Measurements from ENCODE around the gene SPPL2C.

SPPL2C gene

DNA sequence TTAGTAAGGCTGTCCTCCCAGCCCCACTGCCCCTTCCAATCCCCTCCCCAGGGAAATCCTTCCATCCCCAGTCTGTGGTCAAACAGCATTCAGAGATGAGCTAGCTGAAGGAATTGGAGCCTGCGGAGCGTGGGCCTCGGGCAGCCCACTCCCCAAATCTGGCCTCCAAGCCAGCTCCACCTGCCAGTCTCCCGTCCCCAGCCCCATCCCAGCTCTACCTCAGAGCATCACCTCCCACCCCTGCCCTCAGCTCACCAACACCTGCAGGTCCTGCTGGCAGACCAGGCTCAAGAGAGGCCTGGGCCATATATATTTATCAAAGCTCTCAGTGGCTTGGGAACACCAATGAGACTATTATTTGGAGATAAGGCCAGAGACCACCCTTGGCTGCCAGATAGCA lies 5.2 kb upstream of the SPPL2C start:
- Histone ChIP-seq H3K27me3 (ENCODE audit: control insufficient read depth in 1 of 2, insufficient read depth in 2 of 2, low read length in 2 of 2) (no peaks in the 10 kb centered on the region), H3K27ac (ENCODE audit: low read depth, low read length) (no peak overlapping the region)

GRCh38 chr17:45841186-45841585 lies 3.5 kb upstream of the SPPL2C start:
- Histone ChIP-seq H3K4me1 (ENCODE audit: control insufficient read depth in 1 of 2, insufficient read depth in 2 of 2, low read length in 2 of 2) (no peaks in the 10 kb centered on the region), H3K4me3 (ENCODE audit: low read depth in 1 of 2, low read length in 2 of 2) (no peak overlapping the region), H3K27ac (ENCODE audit: low read depth, low read length) (no peak overlapping the region), H3K9ac (ENCODE audit: low read depth in 1 of 2, low read length in 2 of 2) (no peak overlapping the region), H3K36me3 (ENCODE audit: control insufficient read depth in 1 of 2, insufficient read depth in 2 of 2, low read length in 2 of 2) (no peaks in the 10 kb centered on the region), H3K27me3 (ENCODE audit: control insufficient read depth in 1 of 2, insufficient read depth in 2 of 2, low read length in 2 of 2) (no peaks in the 10 kb centered on the region), H3K9me3 (ENCODE audit: control insufficient read depth in 1 of 2, low read length in 2 of 2) (no peaks in the 10 kb centered on the region)

More for the DNA sequence above, 5.2 kb upstream of the SPPL2C start:
- Histone ChIP-seq H3K4me3 (ENCODE audit: low read depth in 1 of 2, low read length in 2 of 2) (no peak overlapping the region), H3K9ac (ENCODE audit: low read depth in 1 of 2, low read length in 2 of 2) (no peak overlapping the region), H3K9me3 (ENCODE audit: control insufficient read depth in 1 of 2, low read length in 2 of 2) (no peaks in the 10 kb centered on the region), H3K36me3 (ENCODE audit: control insufficient read depth in 1 of 2, insufficient read depth in 2 of 2, low read length in 2 of 2) (no peaks in the 10 kb centered on the region), H3K4me1 (ENCODE audit: control insufficient read depth in 1 of 2, insufficient read depth in 2 of 2, low read length in 2 of 2) (no peaks in the 10 kb centered on the region)

DNA sequence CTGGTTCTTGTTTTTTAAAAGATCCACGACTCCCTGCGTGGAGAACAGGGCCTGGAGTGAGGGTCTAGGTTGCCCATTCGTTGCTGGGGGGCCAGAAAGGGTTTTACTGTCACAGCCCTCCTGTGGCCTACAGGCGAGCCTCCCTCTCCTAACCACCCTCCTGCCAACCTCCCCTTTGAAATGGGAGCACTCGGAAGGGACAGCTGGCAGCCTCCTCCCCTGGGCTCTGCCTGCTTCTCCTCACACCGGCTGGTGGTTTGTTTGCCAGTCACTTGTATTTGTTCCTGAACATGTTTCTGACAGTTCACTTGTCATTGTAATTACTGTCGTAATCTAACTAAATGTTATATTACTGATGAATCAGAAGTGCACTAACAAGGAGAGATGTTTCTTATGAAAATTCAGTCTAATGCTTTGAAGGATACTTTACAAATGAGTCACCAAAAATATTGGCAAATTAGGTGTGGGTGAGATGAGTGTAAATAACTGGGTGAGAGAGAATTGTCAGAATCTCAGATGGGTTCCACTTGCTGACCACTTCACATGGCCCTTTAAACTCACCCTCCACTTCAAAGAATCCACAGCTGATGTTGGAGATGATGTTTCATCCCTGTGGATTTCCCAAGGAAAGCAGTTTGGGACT lies 2.7 kb upstream of the SPPL2C start:
- H3K27me3 ChIP-seq (ENCODE audit: control insufficient read depth in 1 of 2, insufficient read depth in 2 of 2, low read length in 2 of 2): no peaks in the 10 kb centered on the region

GRCh38 chr17:45843722-45844121 lies 959 bp upstream of the SPPL2C start:
- Histone ChIP-seq H3K4me3 (ENCODE audit: low read depth in 1 of 2, low read length in 2 of 2) (no peak overlapping the region), H3K36me3 (ENCODE audit: control insufficient read depth in 1 of 2, insufficient read depth in 2 of 2, low read length in 2 of 2) (no peaks in the 10 kb centered on the region), H3K9ac (ENCODE audit: low read depth in 1 of 2, low read length in 2 of 2) (no peak overlapping the region), H3K27ac (ENCODE audit: low read depth, low read length) (no peak overlapping the region), H3K4me1 (ENCODE audit: control insufficient read depth in 1 of 2, insufficient read depth in 2 of 2, low read length in 2 of 2) (no peaks in the 10 kb centered on the region), H3K9me3 (ENCODE audit: control insufficient read depth in 1 of 2, low read length in 2 of 2) (no peaks in the 10 kb centered on the region), H3K27me3 (ENCODE audit: control insufficient read depth in 1 of 2, insufficient read depth in 2 of 2, low read length in 2 of 2) (no peaks in the 10 kb centered on the region)

More for the DNA sequence above, 2.7 kb upstream of the SPPL2C start:
- H3K9ac ChIP-seq (ENCODE audit: low read depth in 1 of 2, low read length in 2 of 2): no peak overlapping the region
- H3K4me1 ChIP-seq (ENCODE audit: control insufficient read depth in 1 of 2, insufficient read depth in 2 of 2, low read length in 2 of 2): no peaks in the 10 kb centered on the region
- no peaks in the 10 kb centered on the region for H3K36me3 ChIP-seq (ENCODE audit: control insufficient read depth in 1 of 2, insufficient read depth in 2 of 2, low read length in 2 of 2)
- no peaks in the 10 kb centered on the region for H3K9me3 ChIP-seq (ENCODE audit: control insufficient read depth in 1 of 2, low read length in 2 of 2)
- H3K27ac ChIP-seq (ENCODE audit: low read depth, low read length): no peak overlapping the region
- H3K4me3 ChIP-seq (ENCODE audit: low read depth in 1 of 2, low read length in 2 of 2): no peak overlapping the region

DNA sequence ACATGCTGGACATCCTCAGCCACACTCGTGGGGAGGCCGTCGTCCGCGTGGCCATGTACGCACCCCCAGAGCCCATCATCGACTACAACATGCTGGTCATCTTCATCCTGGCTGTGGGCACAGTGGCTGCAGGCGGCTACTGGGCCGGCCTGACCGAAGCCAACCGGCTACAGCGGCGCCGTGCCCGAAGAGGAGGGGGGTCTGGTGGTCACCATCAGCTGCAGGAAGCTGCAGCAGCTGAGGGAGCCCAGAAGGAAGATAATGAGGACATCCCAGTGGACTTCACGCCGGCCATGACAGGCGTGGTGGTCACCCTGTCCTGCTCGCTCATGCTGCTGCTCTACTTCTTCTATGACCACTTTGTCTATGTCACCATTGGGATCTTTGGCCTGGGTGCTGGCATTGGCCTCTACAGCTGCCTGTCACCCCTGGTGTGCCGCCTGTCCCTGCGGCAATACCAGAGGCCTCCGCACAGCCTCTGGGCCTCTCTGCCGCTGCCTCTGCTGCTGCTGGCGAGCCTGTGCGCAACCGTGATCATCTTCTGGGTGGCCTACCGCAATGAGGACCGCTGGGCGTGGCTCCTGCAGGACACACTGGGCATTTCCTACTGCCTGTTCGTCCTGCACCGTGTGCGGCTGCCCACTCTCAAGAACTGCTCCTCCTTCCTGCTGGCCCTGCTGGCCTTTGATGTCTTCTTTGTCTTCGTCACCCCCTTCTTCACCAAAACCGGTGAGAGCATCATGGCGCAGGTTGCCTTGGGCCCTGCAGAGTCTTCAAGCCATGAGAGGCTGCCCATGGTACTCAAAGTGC lies 900 bp downstream of the SPPL2C start:
- Histone ChIP-seq H3K9ac (ENCODE audit: low read depth in 1 of 2, low read length in 2 of 2) (no peak overlapping the region), H3K4me3 (ENCODE audit: low read depth in 1 of 2, low read length in 2 of 2) (no peak overlapping the region), H3K4me1 (ENCODE audit: control insufficient read depth in 1 of 2, insufficient read depth in 2 of 2, low read length in 2 of 2) (no peaks in the 10 kb centered on the region), H3K9me3 (ENCODE audit: control insufficient read depth in 1 of 2, low read length in 2 of 2) (no peaks in the 10 kb centered on the region), H3K27ac (ENCODE audit: low read depth, low read length) (no peak overlapping the region), H3K36me3 (ENCODE audit: control insufficient read depth in 1 of 2, insufficient read depth in 2 of 2, low read length in 2 of 2) (no peaks in the 10 kb centered on the region), H3K27me3 (ENCODE audit: control insufficient read depth in 1 of 2, insufficient read depth in 2 of 2, low read length in 2 of 2) (no peaks in the 10 kb centered on the region)

- Histone ChIP-seq H3K9ac (ENCODE audit: low read depth in 1 of 2, low read length in 2 of 2) (no peak overlapping the region), H3K27ac (ENCODE audit: low read depth, low read length) (no peak overlapping the region), H3K9me3 (ENCODE audit: control insufficient read depth in 1 of 2, low read length in 2 of 2) (no peaks in the 10 kb centered on the region), H3K4me1 (ENCODE audit: control insufficient read depth in 1 of 2, insufficient read depth in 2 of 2, low read length in 2 of 2) (no peaks in the 10 kb centered on the region), H3K4me3 (ENCODE audit: low read depth in 1 of 2, low read length in 2 of 2) (no peak overlapping the region), H3K27me3 (ENCODE audit: control insufficient read depth in 1 of 2, insufficient read depth in 2 of 2, low read length in 2 of 2) (no peaks in the 10 kb centered on the region), H3K36me3 (ENCODE audit: control insufficient read depth in 1 of 2, insufficient read depth in 2 of 2, low read length in 2 of 2) (no peaks in the 10 kb centered on the region)
Observed at GRCh38 chr17:45846223-45846622, 1.5 kb downstream of the SPPL2C start.

GRCh38 chr17:45846646-45847045 lies 2.0 kb downstream of the SPPL2C start:
- no peak overlapping the region for H3K9ac ChIP-seq (ENCODE audit: low read depth in 1 of 2, low read length in 2 of 2)
- H3K9me3 ChIP-seq (ENCODE audit: control insufficient read depth in 1 of 2, low read length in 2 of 2): no peaks in the 10 kb centered on the region
- no peaks in the 10 kb centered on the region for H3K4me1 ChIP-seq (ENCODE audit: control insufficient read depth in 1 of 2, insufficient read depth in 2 of 2, low read length in 2 of 2)
- no peak overlapping the region for H3K27ac ChIP-seq (ENCODE audit: low read depth, low read length)
- no peak overlapping the region for H3K4me3 ChIP-seq (ENCODE audit: low read depth in 1 of 2, low read length in 2 of 2)
- H3K36me3 ChIP-seq (ENCODE audit: control insufficient read depth in 1 of 2, insufficient read depth in 2 of 2, low read length in 2 of 2): no peaks in the 10 kb centered on the region
- H3K27me3 ChIP-seq (ENCODE audit: control insufficient read depth in 1 of 2, insufficient read depth in 2 of 2, low read length in 2 of 2): peaks cover 0 to 1% of the 10 kb centered on the region in 2 donors

- no peak overlapping the region for H3K27ac ChIP-seq (ENCODE audit: low read depth, low read length)
- H3K27me3 ChIP-seq (ENCODE audit: control insufficient read depth in 1 of 2, insufficient read depth in 2 of 2, low read length in 2 of 2): peaks cover 0 to 4% of the 10 kb centered on the region in 2 donors
- H3K9me3 ChIP-seq (ENCODE audit: control insufficient read depth in 1 of 2, low read length in 2 of 2): no peaks in the 10 kb centered on the region
- no peaks in the 10 kb centered on the region for H3K36me3 ChIP-seq (ENCODE audit: control insufficient read depth in 1 of 2, insufficient read depth in 2 of 2, low read length in 2 of 2)
- H3K9ac ChIP-seq (ENCODE audit: low read depth in 1 of 2, low read length in 2 of 2): no peak overlapping the region
- no peaks in the 10 kb centered on the region for H3K4me1 ChIP-seq (ENCODE audit: control insufficient read depth in 1 of 2, insufficient read depth in 2 of 2, low read length in 2 of 2)
- H3K4me3 ChIP-seq (ENCODE audit: low read depth in 1 of 2, low read length in 2 of 2): no peak overlapping the region
Observed at GRCh38 chr17:45847101-45847500, 2.4 kb downstream of the SPPL2C start.

GRCh38 chr17:45847747-45848146 lies 3.1 kb downstream of the SPPL2C start:
- H3K9ac ChIP-seq (ENCODE audit: low read depth in 1 of 2, low read length in 2 of 2): no peak overlapping the region
- no peaks in the 10 kb centered on the region for H3K9me3 ChIP-seq (ENCODE audit: control insufficient read depth in 1 of 2, low read length in 2 of 2)
- no peak overlapping the region for H3K4me3 ChIP-seq (ENCODE audit: low read depth in 1 of 2, low read length in 2 of 2)
- peaks cover 0 to 10% of the 10 kb centered on the region in 2 donors for H3K27me3 ChIP-seq (ENCODE audit: control insufficient read depth in 1 of 2, insufficient read depth in 2 of 2, low read length in 2 of 2)
- H3K4me1 ChIP-seq (ENCODE audit: control insufficient read depth in 1 of 2, insufficient read depth in 2 of 2, low read length in 2 of 2): no peaks in the 10 kb centered on the region
- H3K36me3 ChIP-seq (ENCODE audit: control insufficient read depth in 1 of 2, insufficient read depth in 2 of 2, low read length in 2 of 2): no peaks in the 10 kb centered on the region
- H3K27ac ChIP-seq (ENCODE audit: low read depth, low read length): no peak overlapping the region

DNA sequence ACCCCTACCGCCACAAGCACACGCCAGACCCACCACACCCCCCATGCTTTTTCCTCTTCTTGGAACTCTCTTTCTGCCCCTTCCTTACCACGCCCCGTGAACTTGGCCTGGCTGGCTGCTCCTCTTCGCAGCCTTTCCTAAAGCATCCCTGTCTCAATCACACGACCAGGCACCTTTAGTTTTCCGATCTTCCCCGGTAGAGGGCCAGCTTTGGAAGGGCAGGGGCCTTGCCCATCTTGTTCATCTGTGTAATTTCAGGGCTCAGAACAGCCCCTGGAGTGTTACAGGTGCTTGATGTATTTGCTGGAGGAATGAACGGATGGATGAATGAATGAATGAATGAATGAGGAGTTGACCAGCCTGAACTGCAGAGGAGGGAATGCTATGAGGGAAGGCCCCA lies 3.7 kb downstream of the SPPL2C start:
- H3K9ac ChIP-seq (ENCODE audit: low read depth in 1 of 2, low read length in 2 of 2): no peak overlapping the region
- H3K9me3 ChIP-seq (ENCODE audit: control insufficient read depth in 1 of 2, low read length in 2 of 2): no peaks in the 10 kb centered on the region
- peaks cover 0 to 10% of the 10 kb centered on the region in 2 donors for H3K27me3 ChIP-seq (ENCODE audit: control insufficient read depth in 1 of 2, insufficient read depth in 2 of 2, low read length in 2 of 2)
- no peaks in the 10 kb centered on the region for H3K4me1 ChIP-seq (ENCODE audit: control insufficient read depth in 1 of 2, insufficient read depth in 2 of 2, low read length in 2 of 2)
- no peak overlapping the region for H3K4me3 ChIP-seq (ENCODE audit: low read depth in 1 of 2, low read length in 2 of 2)
- H3K36me3 ChIP-seq (ENCODE audit: control insufficient read depth in 1 of 2, insufficient read depth in 2 of 2, low read length in 2 of 2): no peaks in the 10 kb centered on the region
- no peak overlapping the region for H3K27ac ChIP-seq (ENCODE audit: low read depth, low read length)

All from duodenal mucosa (tissue), 2 donors.